ENCODE measurements around the gene TEX2.
"Not testable (repeated sequence)": the region's sequence is repeated elsewhere in the genome, so short reads cannot be mapped to it uniquely, and the experiment has no call there.

TEX2 gene

GRCh38 chr17:64208656-64209055 lies 54.4 kb downstream of the TEX2 start:
- not testable (repeated sequence) for DNase-seq

GRCh38 chr17:64205804-64206203 lies 57.3 kb downstream of the TEX2 start:
- DNase-seq = no peak

- DNase-seq = no peak
These were observed 59.4 kb downstream of the TEX2 start for GRCh38 chr17:64203630-64204029.

DNA sequence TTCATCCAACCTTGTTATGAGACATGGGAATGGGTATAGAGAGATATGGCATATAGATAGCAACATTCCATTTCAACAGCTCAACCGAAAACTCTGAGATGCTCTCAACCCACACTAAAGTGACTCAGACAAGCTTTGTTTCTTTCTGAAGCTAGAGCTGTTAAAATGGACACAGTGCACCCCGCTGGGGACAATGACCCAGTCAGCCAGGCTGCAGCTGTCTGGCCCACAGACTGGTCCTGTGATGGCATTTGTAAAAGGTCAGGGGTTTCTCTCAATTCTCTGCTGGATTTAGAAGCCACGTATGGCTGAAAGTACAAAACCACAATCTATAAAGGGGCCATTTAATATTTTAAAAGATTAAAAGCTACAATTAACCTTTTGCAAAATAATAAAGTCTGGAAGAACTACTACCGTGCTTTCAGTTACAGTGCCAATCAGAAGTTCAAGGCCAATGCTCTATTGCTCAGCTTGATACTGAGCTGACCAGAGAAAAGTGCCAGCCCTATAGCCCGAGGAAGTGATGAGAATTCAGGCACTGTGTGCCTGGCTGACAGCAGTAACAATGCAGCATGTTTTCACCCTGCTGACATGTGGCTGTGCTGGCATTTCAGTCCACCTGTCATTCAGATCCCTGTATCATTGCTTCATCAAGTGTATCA lies 60.2 kb downstream of the TEX2 start:
- no peak for DNase-seq

GRCh38 chr17:64200080-64201032 lies 62.7 kb downstream of the TEX2 start:
- no peak for DNase-seq

- DNase-seq = no peak
These were observed 64.5 kb downstream of the TEX2 start for GRCh38 chr17:64198331-64199090.

DNA sequence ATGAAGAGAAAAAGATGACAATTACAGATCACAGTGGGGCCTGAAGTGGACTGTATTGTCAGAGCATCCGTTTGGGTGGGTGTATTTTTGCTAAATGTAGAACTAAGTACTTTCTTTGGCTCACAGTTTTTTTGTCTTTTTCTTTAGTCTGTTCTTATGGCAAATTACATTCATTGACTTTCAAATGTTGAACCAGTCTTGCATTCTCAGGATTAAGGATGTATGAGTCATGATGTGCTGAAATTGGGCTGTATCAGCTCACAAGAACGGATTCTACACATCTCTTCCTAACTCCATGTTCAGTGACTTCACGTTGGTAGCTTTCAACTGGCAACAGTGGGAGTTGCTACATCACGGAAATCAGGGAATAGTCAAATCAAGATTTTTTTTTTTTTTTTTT lies 66.5 kb downstream of the TEX2 start:
- no peak for DNase-seq

DNA sequence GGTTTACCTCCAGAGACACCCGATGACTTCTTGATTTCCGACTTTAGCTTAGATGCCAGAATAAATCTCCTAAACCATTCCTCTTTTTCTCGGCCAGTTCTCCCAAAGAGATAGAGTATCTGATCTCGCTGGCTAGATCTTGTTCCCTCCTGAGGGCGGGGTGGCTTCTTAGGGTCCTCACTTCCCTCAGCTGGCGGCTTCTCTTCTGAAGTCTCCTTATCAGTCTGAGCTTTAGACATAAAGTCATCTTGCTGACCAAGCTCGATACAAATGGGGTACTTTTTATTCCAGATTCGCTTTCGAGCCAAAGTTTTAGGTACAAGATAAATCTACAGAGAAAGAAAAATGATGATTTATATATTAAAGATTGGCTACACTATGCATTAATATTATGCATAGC lies 69.5 kb downstream of the TEX2 start:
- no peak for DNase-seq

DNA sequence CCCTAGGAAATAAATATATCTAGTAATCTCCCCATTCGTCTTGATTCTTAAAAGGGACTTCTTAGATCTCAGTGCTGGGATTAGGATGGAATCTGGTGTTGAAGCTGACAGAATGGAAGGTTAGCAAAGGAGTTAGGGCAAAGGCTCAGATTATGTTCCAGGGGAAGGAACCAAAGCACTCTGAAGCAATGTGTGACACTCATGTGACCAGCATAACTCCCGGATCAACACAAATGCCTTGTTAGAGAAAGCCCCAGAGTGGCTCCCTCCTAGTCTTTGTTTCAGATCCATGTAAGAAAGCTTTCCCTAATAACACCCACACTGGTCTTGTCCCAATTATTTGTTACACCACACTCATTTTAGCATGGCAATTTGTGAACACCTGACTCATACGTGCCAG lies 70.5 kb downstream of the TEX2 start:
- DNase-seq = no peak

- DNase-seq = no peak
These were observed 72.6 kb downstream of the TEX2 start for GRCh38 chr17:64190472-64190871.

DNA sequence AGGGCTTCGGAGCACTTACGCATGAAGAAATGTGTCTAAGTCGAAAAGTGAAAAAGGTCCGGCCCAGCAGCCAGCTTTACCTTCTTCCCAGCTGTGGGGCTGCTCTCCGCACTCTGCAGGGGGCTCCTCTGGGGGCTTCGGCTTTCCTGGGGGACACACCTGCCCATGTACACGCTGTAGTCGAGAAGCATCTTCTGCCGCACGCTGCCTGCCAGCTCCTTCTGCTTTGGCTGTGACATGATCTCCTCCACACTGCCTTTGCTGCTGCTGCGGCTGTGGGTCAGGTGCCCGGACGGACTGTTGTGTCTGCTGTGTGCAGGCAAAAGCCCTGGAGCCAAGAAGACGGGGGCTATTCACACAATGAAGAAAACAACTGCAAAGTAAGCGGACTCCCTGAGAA lies 75.0 kb downstream of the TEX2 start:
- no peak for DNase-seq

GRCh38 chr17:64187093-64187895 lies 75.8 kb downstream of the TEX2 start:
- no peak for DNase-seq

- DNase-seq = no peak
These were observed 76.6 kb downstream of the TEX2 start for GRCh38 chr17:64186171-64187092.

GRCh38 chr17:64185557-64185956 lies 77.5 kb downstream of the TEX2 start:
- not testable (repeated sequence) for DNase-seq

DNA sequence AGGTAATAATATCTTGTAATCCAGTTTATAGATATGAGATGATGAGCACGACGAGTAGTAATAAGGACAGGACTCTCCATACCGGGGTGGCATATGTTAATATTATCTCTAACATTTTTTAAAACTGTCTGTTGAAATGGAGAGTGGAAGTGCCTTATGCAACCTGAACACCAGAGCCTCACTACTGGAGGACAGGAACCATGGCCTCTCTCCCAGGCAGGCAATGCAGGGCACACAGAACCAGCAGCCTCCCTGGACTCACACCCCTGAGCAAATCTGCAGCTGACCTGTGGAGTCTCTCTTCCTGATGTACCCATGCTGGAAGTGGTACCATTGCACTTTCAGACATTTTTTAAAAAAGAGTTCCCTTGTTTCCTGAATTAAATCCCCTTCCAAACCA lies 78.0 kb downstream of the TEX2 start:
- no peak for DNase-seq

DNA sequence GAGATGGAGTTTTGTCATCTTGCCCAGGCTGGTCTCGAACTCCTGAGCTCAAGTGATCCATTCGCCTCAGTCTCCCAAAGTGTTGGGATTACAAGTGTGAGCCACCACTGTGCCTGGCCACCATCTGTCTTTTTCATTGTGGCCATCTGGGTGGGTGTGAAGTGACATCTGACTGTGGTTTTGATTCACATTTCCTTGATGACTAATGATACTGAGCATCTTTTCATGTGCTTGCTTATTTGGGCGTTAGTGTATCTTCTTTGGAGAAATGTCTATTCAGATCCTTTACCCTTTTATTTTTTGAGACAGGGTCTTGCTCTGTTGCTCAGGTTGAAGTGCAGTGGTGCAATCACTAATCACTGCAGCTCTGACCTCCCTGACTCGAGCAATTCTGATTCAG lies 79.2 kb downstream of the TEX2 start:
- DNase-seq = no peak

GRCh38 chr17:64182325-64183012 lies 80.6 kb downstream of the TEX2 start:
- DNase-seq = no peak

DNA sequence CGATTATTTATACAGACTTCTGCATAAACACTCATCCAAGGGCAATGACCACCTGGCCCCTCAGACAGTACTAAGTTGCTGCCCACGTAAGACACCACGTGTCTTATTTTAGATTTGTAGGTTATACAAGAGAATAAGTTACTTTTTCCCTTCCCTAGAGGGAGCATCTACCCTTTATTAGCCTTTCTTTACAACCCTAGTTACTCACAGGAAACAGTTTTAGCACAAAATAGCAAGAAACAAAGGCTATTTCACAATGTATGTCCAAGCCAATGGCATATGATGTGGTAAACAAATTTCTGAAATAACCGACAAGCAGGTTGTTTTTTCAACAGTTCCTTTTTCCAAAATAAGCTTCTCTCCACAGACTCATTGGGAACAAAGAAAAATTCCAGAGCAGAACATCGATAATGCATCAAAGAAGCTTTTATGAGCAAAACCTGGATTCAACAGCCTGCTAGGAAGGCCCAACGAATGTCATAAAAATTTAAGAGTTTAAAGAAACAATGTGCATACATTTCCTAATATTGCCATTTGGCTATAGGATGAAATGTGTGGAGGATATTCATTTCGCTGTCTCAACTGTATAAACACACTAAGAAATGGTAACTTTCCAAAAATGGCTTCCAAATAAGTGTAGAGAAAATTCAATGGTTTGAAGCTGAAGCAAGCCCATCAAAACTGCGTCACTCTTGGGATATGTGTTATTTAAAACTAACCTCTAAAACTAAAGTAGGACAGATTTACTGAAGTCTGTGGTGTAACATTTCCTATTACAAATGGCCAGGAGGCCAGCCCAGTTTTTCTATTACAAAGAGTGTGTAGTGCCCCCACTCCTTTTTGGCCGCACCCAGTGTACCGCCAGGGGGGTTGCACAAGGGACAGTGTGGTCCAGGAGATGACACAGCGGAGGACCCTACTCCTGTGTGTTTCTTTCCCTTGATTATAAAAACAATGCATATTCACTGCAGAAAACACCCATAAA lies 82.7 kb downstream of the TEX2 start:
- DNase-seq = no peak

GRCh38 chr17:64179024-64179423 lies 84.0 kb downstream of the TEX2 start:
- DNase-seq = not testable (repeated sequence)

Data from right hindlimb (tissue), 1 donor.